HepG2 (cell line): Measurements from ENCODE around the gene FCN1.

Source experiments
- GATAD2A ChIP-seq: IDR thresholded peaks from 2 replicates; pipeline ENCODE4 v1.6.1; 2016
- PHB2 ChIP-seq: fragments of 450-650 bp; IDR thresholded peaks from 2 replicates; pipeline ENCODE4 v1.6.1; 2018; ENCODE audit not compliant: partially characterized antibody
- PHF20 ChIP-seq: sonication (generic); formaldehyde crosslinking; IDR thresholded peaks from 2 replicates; pipeline ENCODE4 v1.5.0; 2020; ENCODE audit warnings: mild to moderate bottlenecking, missing genetic modification reagents
- POLR2AphosphoS5 ChIP-seq: IDR thresholded peaks from 2 replicates; pipeline ENCODE4 v1.6.1; 2012; ENCODE audit warnings: low read depth, low read length
- TCF12 ChIP-seq, 2 experiments: fragments of 450-650 bp in 1 of 2; sonication (generic) in 1 of 2; formaldehyde crosslinking in 1 of 2; IDR thresholded peaks; 2 replicates each; pipeline versions ENCODE4 v1.6.1 to v1.8.0; 2017 to 2022; ENCODE audit warnings: antibody characterized with exemption in 1 of 2, mild to moderate bottlenecking in 1 of 2, missing genetic modification reagents in 1 of 2, moderate library complexity in 1 of 2
- ZFP37 ChIP-seq: sonication (generic); formaldehyde crosslinking; IDR thresholded peaks from 2 replicates; pipeline ENCODE4 v1.4.0; 2020; ENCODE audit warnings: missing genetic modification reagents, borderline replicate concordance
- ZNF883 ChIP-seq: sonication (generic); formaldehyde crosslinking; IDR thresholded peaks from 2 replicates; pipeline ENCODE4 v1.5.1; 2020; ENCODE audit warnings: mild to moderate bottlenecking, missing genetic modification reagents; ENCODE audit errors: not compliant biosample characterization
- ZSCAN30 ChIP-seq: sonication (generic); formaldehyde crosslinking; IDR thresholded peaks from 2 replicates; pipeline ENCODE4 v1.5.0; 2020; ENCODE audit warnings: mild to moderate bottlenecking, missing genetic modification reagents

DNA sequence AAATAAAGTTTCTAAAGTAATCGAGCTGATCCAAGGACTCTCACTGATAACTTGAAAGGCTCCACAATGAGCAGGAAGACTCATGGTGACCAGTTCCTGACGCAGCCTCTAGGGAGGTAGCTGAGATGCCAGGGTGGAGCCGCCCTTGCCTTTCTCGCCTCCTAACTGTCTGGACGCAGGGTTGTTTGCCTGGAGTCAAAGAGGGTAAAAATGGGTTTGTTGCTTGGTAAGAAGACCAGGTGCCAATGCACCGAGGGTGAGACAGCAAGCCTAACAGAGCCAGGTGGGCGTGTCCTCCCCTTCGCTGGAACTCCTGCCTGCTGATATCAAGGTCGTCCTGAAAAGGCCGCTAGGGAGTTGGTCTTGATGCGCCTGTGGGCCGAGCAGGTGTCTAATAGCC is 48.6 kb upstream of the FCN1 start:
- no peak for TF ChIP-seq ZNF883 (CRISPR knock-in tag)
- no peak for TF ChIP-seq GATAD2A (CRISPR knock-in tag)
- TF ChIP-seq ZFP37 (CRISPR knock-in tag), result no peak
- no peak for TF ChIP-seq POLR2AphosphoS5
- TF ChIP-seq ZSCAN30, result no peak
- no peak for TF ChIP-seq PHF20 (CRISPR knock-in tag)
- TF ChIP-seq PHB2, result no peak
- TF ChIP-seq TCF12 (IDR thresholded peaks at IDR 0.05), result no peak
- TF ChIP-seq TCF12 (CRISPR knock-in tag; IDR thresholded peaks at IDR 0.05), result no peak
